OCI-LY1 (cell line): Measurements from ENCODE around the gene ZNF473.
A peak's percentile ranks its signal among the peaks of the same experiment; 100 is the strongest.

Experiments used
- H2AFZ ChIP-seq: fragments of 200-600 bp; sonication (generic), shearing (Covaris generic); 2 replicates; pipeline ENCODE4 v1.6.0; 2014; ENCODE audit warnings: antibody characterized with exemption, mild to moderate bottlenecking, low read length
- H3F3A ChIP-seq: fragments of 200-600 bp; sonication (generic), shearing (Covaris generic); 2 replicates; pipeline ENCODE4 v1.6.0; 2014; ENCODE audit warnings: mild to moderate bottlenecking, antibody characterized with exemption, low read length, moderate library complexity; ENCODE audit not compliant: insufficient read depth
- H3K27ac ChIP-seq: fragments of 200-600 bp; sonication (generic); 2 replicates; pipeline ENCODE4 v1.5.1; 2014; ENCODE audit warnings: low read length, mixed run types, mild to moderate bottlenecking, low read depth; ENCODE audit not compliant: poor library complexity, severe bottlenecking
- H3K27me3 ChIP-seq: fragments of 200-600 bp; sonication (generic); 2 replicates; pipeline ENCODE4 v1.6.0; 2014; ENCODE audit warnings: antibody characterized with exemption, mild to moderate bottlenecking, low read length, moderate library complexity; ENCODE audit not compliant: insufficient read depth
- H3K36me3 ChIP-seq: fragments of 200-600 bp; sonication (generic); 2 replicates; pipeline ENCODE4 v1.6.1; 2014; ENCODE audit warnings: mild to moderate bottlenecking, antibody characterized with exemption, low read length, moderate library complexity, mixed read lengths; ENCODE audit not compliant: insufficient read depth
- H3K4me1 ChIP-seq: fragments of 200-600 bp; sonication (generic); 2 replicates; pipeline ENCODE4 v1.5.1; 2014; ENCODE audit warnings: mild to moderate bottlenecking, low read length, moderate library complexity; ENCODE audit not compliant: insufficient read depth, severe bottlenecking
- H3K4me2 ChIP-seq: fragments of 200-600 bp; sonication (generic), shearing (Covaris generic); 2 replicates; pipeline ENCODE4 v1.6.1; 2014; ENCODE audit warnings: low read length
- H3K4me3 ChIP-seq: fragments of 200-600 bp; sonication (generic); 2 replicates; pipeline ENCODE4 v1.5.1; 2014; ENCODE audit warnings: low read length, low read depth, mild to moderate bottlenecking, mixed read lengths; ENCODE audit not compliant: poor library complexity, severe bottlenecking
- H3K79me2 ChIP-seq: fragments of 200-600 bp; shearing (Covaris generic); 2 replicates; pipeline ENCODE4 v1.6.1; 2016; ENCODE audit warnings: mixed run types, low read length, mixed read lengths; ENCODE audit not compliant: insufficient read depth
- H3K9ac ChIP-seq: fragments of 200-600 bp; sonication (generic), shearing (Covaris generic); 2 replicates; pipeline ENCODE4 v1.6.1; 2014; ENCODE audit warnings: mild to moderate bottlenecking, low read length, mixed read lengths
- H3K9me2 ChIP-seq: fragments of 200-600 bp; sonication (generic), shearing (Covaris generic); 2 replicates; pipeline ENCODE4 v1.6.1; 2014; ENCODE audit warnings: low read depth, mild to moderate bottlenecking, low read length, mixed read lengths
- H3K9me3 ChIP-seq: fragments of 200-600 bp; shearing (Covaris generic); 2 replicates; pipeline ENCODE4 v1.6.1; 2014; ENCODE audit warnings: low read length, mixed read lengths
- H4K20me1 ChIP-seq: fragments of 200-600 bp; sonication (generic), shearing (Covaris generic); 2 replicates; pipeline ENCODE4 v1.6.0; 2016; ENCODE audit warnings: mild to moderate bottlenecking, low read length; ENCODE audit not compliant: insufficient read depth
- EZH2 ChIP-seq: fragments of 200-600 bp; sonication (generic), shearing (Covaris generic); IDR thresholded peaks from 2 replicates; pipeline ENCODE4 v1.8.0; 2017; ENCODE audit warnings: borderline replicate concordance, mixed run types, mild to moderate bottlenecking, antibody characterized with exemption, low read length, moderate library complexity, mixed read lengths
- TF ChIP-seq, protein P1 (sequence below): fragments of 200-600 bp; sonication (generic), shearing (Covaris generic); IDR thresholded peaks from 2 replicates; pipeline ENCODE4 v1.5.1; 2017; ENCODE audit warnings: mild to moderate bottlenecking, antibody characterized with exemption, low read length, moderate library complexity, mixed read lengths

Gene ZNF473

DNA sequence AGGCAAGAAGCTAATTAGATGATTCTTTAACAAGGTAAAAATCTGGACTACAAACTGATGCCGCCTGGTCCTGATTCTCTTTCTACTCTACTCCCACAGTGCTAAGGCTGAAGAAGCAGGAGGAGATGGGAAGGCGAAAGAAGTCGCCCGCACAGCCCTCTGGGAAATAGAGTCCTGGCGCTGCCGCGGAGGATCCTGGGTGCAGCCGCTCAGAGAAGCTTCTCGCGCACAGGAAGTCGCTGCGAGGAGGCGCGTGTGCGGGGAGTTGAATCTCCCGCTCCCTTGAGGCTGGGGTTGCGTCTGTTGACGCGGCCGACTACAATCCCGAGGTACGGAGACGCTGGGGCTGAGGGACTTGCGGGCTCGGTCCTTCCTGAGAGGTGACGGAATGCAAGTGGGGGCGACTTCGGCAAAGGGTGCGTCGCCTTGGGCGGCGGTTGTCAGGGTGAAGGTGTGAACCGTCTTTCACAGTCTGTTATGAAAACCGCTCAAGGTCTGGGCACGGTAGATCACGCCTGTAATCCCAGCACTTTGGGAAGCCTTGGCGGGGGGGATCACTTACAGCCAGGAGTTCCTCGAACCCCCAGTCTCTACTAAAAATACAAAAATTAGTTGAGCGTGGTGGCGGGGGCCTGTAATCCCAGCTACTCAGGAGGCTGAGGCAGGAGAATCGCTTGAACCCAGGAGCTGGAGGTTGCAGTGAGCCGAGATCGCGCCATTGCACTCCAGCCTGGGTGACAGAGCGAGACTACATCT lies at the start of gene ZNF473:
Gene ZNF473 (plus strand): TSS at position 212 of the 756 bp plus-strand sequence. CDS start 5,078 bp downstream, outside the sequence.
- peaks cover 36% of the 10 kb centered on the region for H3K4me1 ChIP-seq
- H3K4me2 ChIP-seq = peak within 1 kb of the TSS; percentile 79
- peaks cover 18% of the 10 kb centered on the region for H3K79me2 ChIP-seq
- TF ChIP-seq EZH2 = no peak
- TF ChIP-seq, protein P1, sequence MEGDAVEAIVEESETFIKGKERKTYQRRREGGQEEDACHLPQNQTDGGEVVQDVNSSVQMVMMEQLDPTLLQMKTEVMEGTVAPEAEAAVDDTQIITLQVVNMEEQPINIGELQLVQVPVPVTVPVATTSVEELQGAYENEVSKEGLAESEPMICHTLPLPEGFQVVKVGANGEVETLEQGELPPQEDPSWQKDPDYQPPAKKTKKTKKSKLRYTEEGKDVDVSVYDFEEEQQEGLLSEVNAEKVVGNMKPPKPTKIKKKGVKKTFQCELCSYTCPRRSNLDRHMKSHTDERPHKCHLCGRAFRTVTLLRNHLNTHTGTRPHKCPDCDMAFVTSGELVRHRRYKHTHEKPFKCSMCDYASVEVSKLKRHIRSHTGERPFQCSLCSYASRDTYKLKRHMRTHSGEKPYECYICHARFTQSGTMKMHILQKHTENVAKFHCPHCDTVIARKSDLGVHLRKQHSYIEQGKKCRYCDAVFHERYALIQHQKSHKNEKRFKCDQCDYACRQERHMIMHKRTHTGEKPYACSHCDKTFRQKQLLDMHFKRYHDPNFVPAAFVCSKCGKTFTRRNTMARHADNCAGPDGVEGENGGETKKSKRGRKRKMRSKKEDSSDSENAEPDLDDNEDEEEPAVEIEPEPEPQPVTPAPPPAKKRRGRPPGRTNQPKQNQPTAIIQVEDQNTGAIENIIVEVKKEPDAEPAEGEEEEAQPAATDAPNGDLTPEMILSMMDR = no peak
- H3K9ac ChIP-seq = peak within 1 kb of the TSS; percentile 70
- H4K20me1 ChIP-seq = no peaks in the 10 kb centered on the region
- H3K4me3 ChIP-seq = peak within 1 kb of the TSS; percentile 75
- no peaks in the 10 kb centered on the region for H3K27me3 ChIP-seq
- no peaks in the 10 kb centered on the region for H3K9me3 ChIP-seq
- no peaks in the 10 kb centered on the region for H3F3A ChIP-seq
- H3K36me3 ChIP-seq = peaks cover 19% of the 10 kb centered on the region
- H3K27ac ChIP-seq = peak within 1 kb of the TSS; percentile 15
- peak within 1 kb of the TSS; percentile 68; the same call in 1 of the 2 replicates for H2AFZ ChIP-seq
- H3K9me2 ChIP-seq = no peaks in the 10 kb centered on the region

GRCh38 chr19:49976496-49976895 lies 49.3 kb upstream of the ZNF473 start:
- no peaks in the 10 kb centered on the region for H3F3A ChIP-seq
- no peak overlapping the region for H3K4me2 ChIP-seq
- no peaks in the 10 kb centered on the region for H3K79me2 ChIP-seq
- H3K36me3 ChIP-seq = no peaks in the 10 kb centered on the region
- TF ChIP-seq EZH2 = no peak
- TF ChIP-seq, protein P1 = no peak
- no peak overlapping the region for H3K9ac ChIP-seq
- H2AFZ ChIP-seq = no peak overlapping the region
- H3K4me1 ChIP-seq = no peaks in the 10 kb centered on the region
- no peak overlapping the region for H3K4me3 ChIP-seq
- H3K27ac ChIP-seq = no peak overlapping the region
- no peaks in the 10 kb centered on the region for H3K27me3 ChIP-seq
- no peaks in the 10 kb centered on the region for H4K20me1 ChIP-seq
- no peaks in the 10 kb centered on the region for H3K9me3 ChIP-seq
- no peaks in the 10 kb centered on the region for H3K9me2 ChIP-seq

- H3K9ac ChIP-seq = no peak overlapping the region
- no peaks in the 10 kb centered on the region for H3K36me3 ChIP-seq
- no peak overlapping the region for H3K27ac ChIP-seq
- H3K27me3 ChIP-seq = no peaks in the 10 kb centered on the region
- no peaks in the 10 kb centered on the region for H3K9me2 ChIP-seq
- no peak overlapping the region for H2AFZ ChIP-seq
- no peaks in the 10 kb centered on the region for H3F3A ChIP-seq
- TF ChIP-seq, protein P1 = no peak
- no peak for TF ChIP-seq EZH2
- H3K4me2 ChIP-seq = no peak overlapping the region
- no peak overlapping the region for H3K4me3 ChIP-seq
- H3K79me2 ChIP-seq = no peaks in the 10 kb centered on the region
- H3K4me1 ChIP-seq = no peaks in the 10 kb centered on the region
- H3K9me3 ChIP-seq = no peaks in the 10 kb centered on the region
- H4K20me1 ChIP-seq = no peaks in the 10 kb centered on the region
Measured at GRCh38 chr19:49977076-49977475, 48.7 kb upstream of the ZNF473 start.
